CD14-positive monocyte (primary cell): Measurements from ENCODE around the gene ARL3. TPM values are rescaled to one million over a fixed set of nuclear protein-coding genes. Genes with fewer than 3 reads are reported as not detected.

Experiments
- DNase-seq, 3 donors: peaks; one replicate each; pipeline ENCODE4 v3.0.0-alpha.2; 2011 to 2022
- H2AFZ ChIP-seq: 2 replicates; pipeline ENCODE4 v1.6.0; 2012; ENCODE audit warnings: mild to moderate bottlenecking, low read depth, low read length, inconsistent platforms; ENCODE audit not compliant: insufficient read depth, poor library complexity, severe bottlenecking
- H3K27ac ChIP-seq, 2 donors: 1 replicate in 1 of 2; 2 replicates in 1 of 2; pipeline ENCODE4 v1.5.1; 2012 to 2013; ENCODE audit warnings: low read length in 2 of 2, control low read depth in 1 of 2, inconsistent platforms in 1 of 2, low read depth in 1 of 2, mild to moderate bottlenecking in 1 of 2
- H3K27me3 ChIP-seq, 2 donors: one replicate each; pipeline versions ENCODE4 v1.6.0 to v1.6.1; 2011 to 2013; ENCODE audit warnings: low read length in 2 of 2; ENCODE audit not compliant: control insufficient read depth in 2 of 2, insufficient read depth in 2 of 2
- H3K36me3 ChIP-seq, 2 donors: replicated peaks in 1 of 2; 1 replicate in 1 of 2; 2 replicates in 1 of 2; pipeline versions ENCODE4 v1.5.1 to v1.6.1; 2012 to 2013; ENCODE audit warnings: low read length in 2 of 2, control low read depth in 1 of 2, inconsistent platforms in 1 of 2, mild to moderate bottlenecking in 1 of 2; ENCODE audit not compliant: insufficient read depth in 2 of 2, control insufficient read depth in 1 of 2
- H3K4me1 ChIP-seq, 2 donors: 1 replicate in 1 of 2; 2 replicates in 1 of 2; pipeline versions ENCODE4 v1.5.1 to v1.6.1; 2012 to 2013; ENCODE audit warnings: low read length in 2 of 2, control low read depth in 1 of 2, inconsistent platforms in 1 of 2, mild to moderate bottlenecking in 1 of 2, moderate library complexity in 1 of 2; ENCODE audit not compliant: insufficient read depth in 2 of 2, control insufficient read depth in 1 of 2
- H3K4me2 ChIP-seq: replicated peaks from 2 replicates; pipeline ENCODE3; 2012; ENCODE audit warnings: low read length, moderate library complexity, mild to moderate bottlenecking; ENCODE audit not compliant: poor library complexity, severe bottlenecking; ENCODE audit errors: extremely low read depth
- H3K4me3 ChIP-seq, 3 experiments: fragments of 200-600 bp in 1 of 3; sonication (generic) in 1 of 3; replicated peaks in 1 of 3; 1 replicate in 2 of 3; 2 replicates in 1 of 3; pipeline ENCODE4 v1.5.1; 2011 to 2013; ENCODE audit warnings: low read length in 3 of 3, mild to moderate bottlenecking in 3 of 3, control low read depth in 2 of 3, low read depth in 2 of 3, inconsistent platforms in 1 of 3, moderate library complexity in 1 of 3
- H3K79me2 ChIP-seq: 2 replicates; pipeline ENCODE4 v1.6.0; 2012; ENCODE audit warnings: mild to moderate bottlenecking, control low read depth, inconsistent platforms, low read length, moderate library complexity; ENCODE audit not compliant: insufficient read depth
- H3K9ac ChIP-seq: 2 replicates; pipeline ENCODE4 v1.6.0; 2017; ENCODE audit warnings: low read length, mild to moderate bottlenecking; ENCODE audit not compliant: insufficient read depth, poor library complexity, severe bottlenecking
- H3K9me3 ChIP-seq, 2 donors: replicated peaks in 1 of 2; 1 replicate in 1 of 2; 2 replicates in 1 of 2; pipeline versions ENCODE4 v1.5.1 to v1.6.1; 2012 to 2013; ENCODE audit warnings: low read length in 2 of 2, control low read depth in 1 of 2; ENCODE audit not compliant: control insufficient read depth in 1 of 2, insufficient read depth in 1 of 2
- H4K20me1 ChIP-seq: 2 replicates; pipeline ENCODE4 v1.6.0; 2012; ENCODE audit warnings: mild to moderate bottlenecking, low read length, control low read depth, moderate library complexity; ENCODE audit not compliant: insufficient read depth
- H3K27ac Mint-ChIP-seq, 7 donors: one replicate each; pipeline ENCODE4 v1.8.0; 2020; ENCODE audit warnings: mild to moderate bottlenecking in 7 of 7, mixed read lengths in 7 of 7, moderate library complexity in 6 of 7, inconsistent platforms in 2 of 7
- H3K27me3 Mint-ChIP-seq, 3 donors: one replicate each; pipeline ENCODE4 v1.8.0; 2021 to 2022; ENCODE audit warnings: low read depth in 3 of 3, mild to moderate bottlenecking in 3 of 3, mixed read lengths in 3 of 3, moderate library complexity in 3 of 3, inconsistent platforms in 1 of 3
- H3K36me3 Mint-ChIP-seq, 2 donors: one replicate each; pipeline ENCODE4 v1.8.0; 2020; ENCODE audit warnings: mixed read lengths in 2 of 2, inconsistent platforms in 1 of 2, mild to moderate bottlenecking in 1 of 2
- H3K4me1 Mint-ChIP-seq: one replicate; pipeline ENCODE4 v1.8.0; 2020; ENCODE audit warnings: mild to moderate bottlenecking, mixed read lengths
- H3K4me3 Mint-ChIP-seq, 2 donors: one replicate each; pipeline ENCODE4 v1.8.0; 2020; ENCODE audit warnings: mild to moderate bottlenecking in 2 of 2, mixed read lengths in 2 of 2, moderate library complexity in 1 of 2
- H3K9me3 Mint-ChIP-seq, 7 donors: one replicate each; pipeline ENCODE4 v1.8.0; 2020 to 2022; ENCODE audit warnings: mixed read lengths in 7 of 7, mild to moderate bottlenecking in 6 of 7, moderate library complexity in 6 of 7, inconsistent platforms in 2 of 7
- CTCF ChIP-seq: fragments of 200-600 bp; IDR thresholded peaks from one replicate; pipeline ENCODE4 v1.8.0; 2022; ENCODE audit warnings: antibody characterized with exemption, mild to moderate bottlenecking
- WGBS: methylation state at CpG from one replicate; pipeline ENCODE4 v1.1.5; 2013; ENCODE audit warnings: missing lambda C conversion rate; ENCODE audit not compliant: insufficient coverage; 5-methylcytosine and 5-hydroxymethylcytosine counted together
- intact Hi-C, 2 donors: fragments of 100-400 bp; cut with micrococcal nuclease; formaldehyde crosslinking; loops; one replicate each; pipeline versions ENCODE4 v1.15.0 to v1.15.1; 2023
- polyA plus RNA-seq, 3 donors: library from polyadenylated mRNA; depleted of rRNA in 1 of 3; unstranded in 2 of 3; stranded (reverse) in 1 of 3; fragments of 300-500 nt in 2 of 3; fragments of >200 nt in 1 of 3; fragmentation: Illumina TruSeq in 2 of 3; gene quantifications; 1 replicate in 2 of 3; 2 replicates in 1 of 3; pipeline ENCODE4 v1.2.3, GENCODE V29; 2012 to 2021

ARL3 gene
- polyA plus RNA-seq, 3 donors: 2.8 to 6.3 (median 6.0) TPM

GRCh38 chr10:102627291-102627735 lies 86.9 kb downstream of the ARL3 start:
- Histone ChIP-seq H3K27me3 (no peaks in the 10 kb centered on the region), H3K36me3 (peaks cover 25 to 49% of the 10 kb centered on the region in 2 donors), H3K4me2 (no peak overlapping the region), H2AFZ (no peak overlapping the region), H3K4me3 (no peak overlapping the region), H3K4me1 (peaks cover 35 to 36% of the 10 kb centered on the region in 2 donors), H3K79me2 (peaks cover 7% of the 10 kb centered on the region), H3K27ac (no peak overlapping the region), H4K20me1 (no peaks in the 10 kb centered on the region), H3K9me3 (no peaks in the 10 kb centered on the region), H3K9ac (no peak overlapping the region)
- Mint-ChIP-seq H3K4me1 (peaks cover 40% of the 10 kb centered on the region), H3K27me3 (peaks cover 0 to 1% (median 0%) of the 10 kb centered on the region in 3 donors), H3K27ac (peak overlapping the region in 2 of 7 donors; percentile 73 to 81), H3K9me3 (peaks cover 0 to 2% (median 0%) of the 10 kb centered on the region in 7 donors), H3K4me3 (no peak overlapping the region), H3K36me3 (peaks cover 54 to 74% of the 10 kb centered on the region in 2 donors)
- no peak for DNase-seq
- intact Hi-C loops: no loop called here
- no peak for TF ChIP-seq CTCF
- 88% methylated on average over 6 of the region's 12 CpGs for WGBS

- H3K4me2 ChIP-seq: no peak overlapping the region
- DNase-seq: peak in 1 of 3 donors; percentile 38
Observed at GRCh38 chr10:102626026-102626685, 88.0 kb downstream of the ARL3 start.

More at GRCh38 chr10:102626026-102626685, 88.0 kb downstream of the ARL3 start:
- H3K27ac Mint-ChIP-seq: peak overlapping the region in 6 of 7 donors; percentile 20 to 73 (median 46)
- peaks cover 0 to 1% (median 0%) of the 10 kb centered on the region in 3 donors for H3K27me3 Mint-ChIP-seq
- Histone ChIP-seq H3K4me3 (no peak overlapping the region), H4K20me1 (no peaks in the 10 kb centered on the region), H3K27me3 (no peaks in the 10 kb centered on the region), H3K9ac (no peak overlapping the region), H2AFZ (no peak overlapping the region), H3K9me3 (no peaks in the 10 kb centered on the region), H3K4me1 (peaks cover 23 to 24% of the 10 kb centered on the region in 2 donors), H3K79me2 (no peaks in the 10 kb centered on the region), H3K27ac (peak overlapping the region; percentile 44 to 47), H3K36me3 (peaks cover 35 to 55% of the 10 kb centered on the region in 2 donors)
- H3K9me3 Mint-ChIP-seq: no peaks in the 10 kb centered on the region
- H3K36me3 Mint-ChIP-seq: peaks cover 49 to 75% of the 10 kb centered on the region in 2 donors
- H3K4me1 Mint-ChIP-seq: peaks cover 28% of the 10 kb centered on the region
- WGBS: 63% methylated on average over 8 of the region's 10 CpGs
- intact Hi-C loops: no loop called here
- TF ChIP-seq CTCF: no peak
- no peak overlapping the region for H3K4me3 Mint-ChIP-seq
